GM18520 (cell line): ENCODE measurements around the gene CEACAM19.
"Not testable (repeated sequence)": the region's sequence is repeated elsewhere in the genome, so short reads cannot be mapped to it uniquely, and the experiment has no call there.

ENCODE experiments used
- ATAC-seq: cut with Tn5 transposase; IDR thresholded peaks from one replicate; pipeline ENCODE4 v1.9.1; 2021; ENCODE audit not compliant: unreplicated experiment

The CEACAM19 gene

DNA sequence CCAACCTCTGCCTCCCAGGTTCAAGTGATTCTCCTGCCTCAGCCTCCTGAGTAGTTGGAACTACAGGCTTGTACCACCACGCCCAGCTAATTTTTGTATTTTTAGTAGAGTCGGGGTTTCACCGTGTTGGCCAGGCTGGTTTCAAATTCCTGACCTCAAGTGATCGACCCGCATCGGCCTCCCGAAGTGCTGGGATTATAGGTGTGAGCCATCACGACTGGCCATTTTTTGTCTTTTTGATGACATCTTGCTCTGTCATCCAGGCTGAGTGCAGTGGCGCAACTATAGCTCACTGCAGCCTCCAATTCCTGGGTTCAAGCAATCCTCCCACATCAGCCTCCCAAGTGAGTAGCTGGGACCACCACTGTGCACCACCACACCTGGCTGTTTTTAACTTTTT is 49.1 kb downstream of the CEACAM19 start:
- not testable (repeated sequence) for ATAC-seq

GRCh38 chr19:44720945-44721344 is 49.7 kb downstream of the CEACAM19 start:
- ATAC-seq = no peak

- not testable (repeated sequence) for ATAC-seq
Measured at GRCh38 chr19:44721369-44721768, 50.1 kb downstream of the CEACAM19 start.

- no peak for ATAC-seq
Measured at GRCh38 chr19:44722131-44723121, 51.1 kb downstream of the CEACAM19 start.

- no peak for ATAC-seq
Measured at GRCh38 chr19:44723299-44723951, 52.1 kb downstream of the CEACAM19 start.

GRCh38 chr19:44723952-44724319 is 52.7 kb downstream of the CEACAM19 start:
- ATAC-seq = no peak

- no peak for ATAC-seq
Measured at GRCh38 chr19:44725251-44725650, 54.0 kb downstream of the CEACAM19 start.

DNA sequence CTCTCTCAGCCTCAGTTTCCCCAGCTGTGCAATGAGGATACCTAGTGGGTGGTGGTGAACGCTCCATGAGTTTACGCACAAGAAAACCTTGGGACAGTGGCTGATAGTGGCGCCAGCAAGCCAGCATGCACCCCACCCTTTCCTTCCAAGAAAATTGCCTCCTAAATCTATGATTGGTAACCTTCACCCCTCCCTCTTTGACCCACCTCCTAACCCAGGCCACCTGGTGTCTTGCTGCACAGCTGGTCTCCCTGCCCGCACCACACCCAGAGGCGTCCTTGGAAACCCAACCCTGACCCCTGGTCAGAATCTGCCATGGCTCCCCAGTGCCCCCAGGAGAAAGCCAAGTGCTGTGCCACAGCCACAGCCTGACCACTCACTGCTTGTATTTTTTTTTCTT is 54.4 kb downstream of the CEACAM19 start:
- no peak for ATAC-seq

DNA sequence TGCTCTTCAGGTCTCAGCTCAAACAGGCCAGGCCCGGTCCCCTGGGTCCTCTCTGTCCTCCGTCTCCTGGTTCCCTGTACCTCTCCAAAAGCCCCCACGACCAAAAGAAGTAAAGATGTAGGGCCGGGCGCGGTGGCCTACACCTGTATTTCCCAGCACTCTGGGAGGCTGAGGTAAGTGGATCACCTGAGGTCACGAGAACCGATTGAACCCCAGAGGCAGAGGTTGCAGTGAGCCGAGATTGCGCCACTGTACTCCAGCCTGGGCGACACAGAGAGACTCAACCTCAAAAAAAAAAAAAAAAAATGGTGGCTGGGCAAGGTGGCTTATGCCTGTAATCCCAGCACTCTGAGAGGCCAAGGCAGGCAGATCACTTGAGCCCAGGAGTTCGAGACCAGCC is 55.2 kb downstream of the CEACAM19 start:
- ATAC-seq = no peak

DNA sequence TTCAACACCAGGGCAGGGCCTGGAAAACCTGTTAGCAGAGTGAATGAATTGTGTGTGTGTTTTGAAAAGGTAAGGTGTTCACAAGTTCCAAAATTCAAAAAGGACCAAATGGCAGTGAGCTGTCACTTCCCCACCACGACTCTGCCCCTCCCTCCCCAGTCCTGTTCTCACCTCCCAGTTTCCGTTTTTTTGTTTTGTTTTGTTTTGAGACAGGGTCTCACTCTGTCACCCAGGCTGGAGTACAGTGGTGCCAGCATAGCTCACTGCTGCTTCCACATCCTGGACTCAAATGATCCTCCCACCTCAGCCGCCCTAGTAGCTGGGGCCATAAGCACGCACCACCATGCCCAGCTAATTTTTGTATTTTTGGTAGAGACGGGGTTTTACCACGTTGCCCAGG is 56.9 kb downstream of the CEACAM19 start:
- ATAC-seq = no peak

DNA sequence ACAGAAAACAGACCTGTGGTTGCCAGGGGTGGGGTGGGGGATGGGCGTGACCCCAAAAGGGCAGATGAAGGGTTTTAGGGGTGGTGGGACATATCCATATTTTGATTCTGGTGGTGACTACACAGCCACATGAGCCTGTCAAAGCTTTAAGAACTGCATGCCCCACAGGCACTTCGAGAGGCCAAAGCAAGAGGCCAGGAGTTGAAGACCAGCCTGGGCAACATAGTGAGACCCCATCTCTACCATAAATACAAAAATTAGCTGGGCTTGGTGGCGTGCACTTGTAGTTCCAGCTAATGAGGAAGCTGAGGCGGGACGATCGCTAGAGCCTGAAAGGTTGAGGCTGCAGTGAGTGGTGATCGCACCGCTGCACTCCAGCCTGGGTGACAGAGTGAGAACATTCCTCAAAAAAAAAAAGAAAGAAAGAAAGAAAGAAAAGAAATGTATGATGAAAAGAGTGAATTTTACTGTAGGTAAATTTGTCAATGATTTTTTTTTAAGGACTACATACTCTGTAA is 58.3 kb downstream of the CEACAM19 start:
- no peak for ATAC-seq

DNA sequence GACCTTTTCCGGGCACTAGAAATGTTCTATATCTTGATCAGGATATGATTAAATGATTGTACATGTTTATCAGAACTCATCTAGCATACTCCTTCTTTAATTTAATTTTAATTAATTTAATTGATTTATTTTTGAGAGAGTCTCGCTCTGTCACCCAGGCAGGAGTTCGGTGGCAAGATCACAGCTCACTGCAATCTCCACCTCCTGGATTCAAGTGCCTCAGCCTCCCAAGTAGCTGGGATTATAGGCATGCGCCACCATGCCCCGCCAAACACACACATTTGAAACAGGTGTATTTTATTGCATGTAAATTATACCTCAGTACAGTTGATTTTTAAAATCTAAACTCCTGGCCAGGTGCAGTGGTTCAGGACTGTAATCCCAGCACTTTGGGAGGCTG is 59.8 kb downstream of the CEACAM19 start:
- no peak for ATAC-seq

DNA sequence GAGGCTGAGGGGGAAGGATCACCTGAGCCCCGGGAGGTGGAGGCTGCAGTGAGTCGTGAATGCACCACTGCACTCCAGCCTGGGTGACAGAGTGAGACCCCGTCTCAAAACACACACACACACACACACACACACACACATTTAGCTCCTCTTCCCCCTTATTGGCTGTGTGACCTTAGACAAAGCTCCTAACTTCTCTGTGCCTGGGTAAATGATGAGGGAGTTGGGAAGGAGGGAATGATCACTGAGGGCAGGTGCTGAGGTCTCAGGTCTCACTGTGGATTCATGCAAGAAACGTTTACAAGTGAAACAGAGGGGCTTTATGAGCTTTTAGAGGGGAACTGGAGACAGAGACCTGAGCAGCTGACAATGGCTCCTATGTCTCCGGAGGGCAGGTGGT is 60.3 kb downstream of the CEACAM19 start:
- ATAC-seq = no peak

GRCh38 chr19:44732235-44733014 is 61.1 kb downstream of the CEACAM19 start:
- no peak for ATAC-seq
